HG03097 (cell line): ENCODE data around the gene AHSA1.
A peak's percentile ranks its signal among the peaks of the same experiment; 100 is the strongest.

ENCODE experiments used
- ATAC-seq: cut with Tn5 transposase; IDR thresholded peaks from one replicate; pipeline ENCODE4 v1.9.1; 2021; ENCODE audit not compliant: unreplicated experiment, low FRiP score

The AHSA1 gene

GRCh38 chr14:77470224-77470870 is 12.5 kb downstream of the AHSA1 start:
- no peak for ATAC-seq

- no peak for ATAC-seq
Measured at GRCh38 chr14:77473921-77474320, 16.0 kb downstream of the AHSA1 start.

- no peak for ATAC-seq
Measured at GRCh38 chr14:77474479-77475177, 16.7 kb downstream of the AHSA1 start.

GRCh38 chr14:77475432-77476115 is 17.7 kb downstream of the AHSA1 start:
- no peak for ATAC-seq

- ATAC-seq, result no peak
Measured at GRCh38 chr14:77478029-77478428, 20.1 kb downstream of the AHSA1 start.

- ATAC-seq, result peak; percentile 72
Measured at GRCh38 chr14:77478796-77479195, 20.9 kb downstream of the AHSA1 start.

- no peak for ATAC-seq
Measured at GRCh38 chr14:77482422-77482821, 24.5 kb downstream of the AHSA1 start.

GRCh38 chr14:77485256-77485655 is 27.4 kb downstream of the AHSA1 start:
- ATAC-seq, result no peak

GRCh38 chr14:77485901-77486678 is 28.2 kb downstream of the AHSA1 start:
- ATAC-seq, result no peak

- ATAC-seq, result no peak
Measured at GRCh38 chr14:77488558-77488957, 30.7 kb downstream of the AHSA1 start.

GRCh38 chr14:77489041-77489440 is 31.1 kb downstream of the AHSA1 start:
- no peak for ATAC-seq

GRCh38 chr14:77490347-77490986 is 32.6 kb downstream of the AHSA1 start:
- ATAC-seq, result no peak

GRCh38 chr14:77491056-77491455 is 33.2 kb downstream of the AHSA1 start:
- no peak for ATAC-seq

- no peak for ATAC-seq
Measured at GRCh38 chr14:77495334-77495733, 37.4 kb downstream of the AHSA1 start.

GRCh38 chr14:77498120-77498979 is 40.5 kb downstream of the AHSA1 start, which contains the start of gene ISM2:
Gene ISM2 (minus strand): TSS chr14:77498816. CDS start chr14:77498793, 23 bp downstream.
- no peak for ATAC-seq

GRCh38 chr14:77498984-77499527 is 41.2 kb downstream of the AHSA1 start:
- ATAC-seq, result no peak

GRCh38 chr14:77502109-77502782 is 44.4 kb downstream of the AHSA1 start:
- no peak for ATAC-seq

GRCh38 chr14:77503138-77503537 is 45.2 kb downstream of the AHSA1 start:
- no peak for ATAC-seq

GRCh38 chr14:77505031-77505430 is 47.1 kb downstream of the AHSA1 start:
- no peak for ATAC-seq
